Activated gamma-delta T cell (primary cell): ENCODE data around the gene PLEKHF1.
A peak's percentile ranks its signal among the peaks of the same experiment; 100 is the strongest.
"Not testable (repeated sequence)": the region's sequence is repeated elsewhere in the genome, so short reads cannot be mapped to it uniquely, and the experiment has no call there.

Source experiments
- DNase-seq: peaks from one replicate; lab custom pipeline; 2025; lab: John Stamatoyannopoulos, UW

Gene PLEKHF1

GRCh38 chr19:29664753-29665214, 477 bp upstream of the PLEKHF1 start:
- DNase-seq = no peak

GRCh38 chr19:29665826-29666577, 741 bp downstream of the PLEKHF1 start:
- no peak for DNase-seq

- no peak for DNase-seq
Measured at GRCh38 chr19:29666578-29667386, 1.5 kb downstream of the PLEKHF1 start.

- no peak for DNase-seq
Measured at GRCh38 chr19:29667387-29667783, 2.1 kb downstream of the PLEKHF1 start.

GRCh38 chr19:29667901-29668341, 2.7 kb downstream of the PLEKHF1 start:
- DNase-seq = peak; percentile 53

- DNase-seq = no peak
Measured at GRCh38 chr19:29668746-29669609, 3.7 kb downstream of the PLEKHF1 start.

- DNase-seq = no peak
Measured at GRCh38 chr19:29670255-29670654, 5.0 kb downstream of the PLEKHF1 start.

- not testable (repeated sequence) for DNase-seq
Measured at GRCh38 chr19:29671026-29671392, 5.7 kb downstream of the PLEKHF1 start.

- DNase-seq = peak; percentile 56
Measured at GRCh38 chr19:29671393-29672160, 6.3 kb downstream of the PLEKHF1 start.

GRCh38 chr19:29672319-29672932, 7.2 kb downstream of the PLEKHF1 start:
- no peak for DNase-seq

GRCh38 chr19:29672933-29673336, 7.7 kb downstream of the PLEKHF1 start:
- DNase-seq = peak; percentile 57

GRCh38 chr19:29673451-29674371, 8.4 kb downstream of the PLEKHF1 start:
- no peak for DNase-seq

GRCh38 chr19:29674374-29675119, 9.3 kb downstream of the PLEKHF1 start:
- DNase-seq = no peak

GRCh38 chr19:29675120-29675649, 9.9 kb downstream of the PLEKHF1 start:
- no peak for DNase-seq

- DNase-seq = no peak
Measured at GRCh38 chr19:29675650-29676186, 10.5 kb downstream of the PLEKHF1 start.

GRCh38 chr19:29676586-29676985, 11.3 kb downstream of the PLEKHF1 start:
- no peak for DNase-seq

GRCh38 chr19:29677001-29677817, 11.9 kb downstream of the PLEKHF1 start:
- no peak for DNase-seq
